NT2/D1 (cell line): ENCODE measurements around the gene RDH13.
"Not testable (repeated sequence)": the region's sequence is repeated elsewhere in the genome, so short reads cannot be mapped to it uniquely, and the experiment has no call there.

Source experiments
- DNase-seq: peaks from one replicate; pipeline ENCODE4 v3.0.0-alpha.2; 2011; ENCODE audit warnings: low read depth, low spot score
- H3K27me3 ChIP-seq: 2 replicates; pipeline ENCODE4 v1.6.0; 2011; ENCODE audit warnings: mild to moderate bottlenecking; ENCODE audit not compliant: insufficient read length, insufficient read depth
- H3K36me3 ChIP-seq: 2 replicates; pipeline ENCODE4 v1.6.1; 2011; ENCODE audit warnings: mild to moderate bottlenecking, low read length, mixed read lengths; ENCODE audit not compliant: insufficient read depth, insufficient read length
- H3K4me1 ChIP-seq: 2 replicates; pipeline ENCODE4 v1.5.1; 2011; ENCODE audit not compliant: insufficient read depth, insufficient read length
- H3K4me3 ChIP-seq: 2 replicates; pipeline ENCODE4 v1.5.1; 2011; ENCODE audit warnings: low read depth; ENCODE audit not compliant: insufficient read length
- H3K9ac ChIP-seq: 2 replicates; pipeline ENCODE4 v1.6.0; 2011; ENCODE audit warnings: low read depth; ENCODE audit not compliant: insufficient read length
- H3K9me3 ChIP-seq: 2 replicates; pipeline ENCODE4 v1.5.1; 2011; ENCODE audit warnings: mild to moderate bottlenecking, low read length; ENCODE audit not compliant: insufficient read depth
- SUZ12 ChIP-seq: IDR thresholded peaks from 2 replicates; pipeline ENCODE4 v1.6.1; 2011; ENCODE audit not compliant: insufficient read length, insufficient read depth; ENCODE audit errors: extremely low read depth
- YY1 ChIP-seq: IDR thresholded peaks from 2 replicates; pipeline ENCODE4 v1.6.1; 2011; ENCODE audit not compliant: insufficient read length, insufficient read depth
- ZNF274 ChIP-seq: IDR thresholded peaks from 2 replicates; pipeline ENCODE4 v1.6.1; 2011; ENCODE audit warnings: mild to moderate bottlenecking, low read depth, low read length

The RDH13 gene

GRCh38 chr19:55036058-55036457 is 26.9 kb downstream of the RDH13 start:
- Histone ChIP-seq H3K4me3 (no peak overlapping the region), H3K9me3 (no peaks in the 10 kb centered on the region), H3K4me1 (no peaks in the 10 kb centered on the region), H3K9ac (no peak overlapping the region), H3K27me3 (no peaks in the 10 kb centered on the region), H3K36me3 (peaks cover under 1% of the 10 kb centered on the region)
- DNase-seq, result no peak
- TF ChIP-seq YY1, result no peak
- no peak for TF ChIP-seq ZNF274
- TF ChIP-seq SUZ12, result no peak

GRCh38 chr19:55034751-55035150 is 28.2 kb downstream of the RDH13 start:
- Histone ChIP-seq H3K9ac (no peak overlapping the region), H3K4me3 (no peak overlapping the region), H3K27me3 (no peaks in the 10 kb centered on the region), H3K36me3 (no peaks in the 10 kb centered on the region), H3K9me3 (no peaks in the 10 kb centered on the region), H3K4me1 (no peaks in the 10 kb centered on the region)
- no peak for TF ChIP-seq ZNF274
- no peak for TF ChIP-seq YY1
- TF ChIP-seq SUZ12, result no peak
- no peak for DNase-seq

GRCh38 chr19:55032976-55033643 is 29.8 kb downstream of the RDH13 start:
- DNase-seq, result not testable (repeated sequence)

GRCh38 chr19:55032170-55032800 is 30.7 kb downstream of the RDH13 start:
- no peaks in the 10 kb centered on the region for H3K9me3 ChIP-seq
- H3K27me3 ChIP-seq, result no peaks in the 10 kb centered on the region
- DNase-seq, result no peak
- H3K9ac ChIP-seq, result no peak overlapping the region
- no peaks in the 10 kb centered on the region for H3K36me3 ChIP-seq
- TF ChIP-seq ZNF274, result no peak
- no peak for TF ChIP-seq SUZ12
- no peak for TF ChIP-seq YY1
- no peaks in the 10 kb centered on the region for H3K4me1 ChIP-seq
- H3K4me3 ChIP-seq, result no peak overlapping the region

More at GRCh38 chr19:55032976-55033643, 29.8 kb downstream of the RDH13 start:
- H3K36me3 ChIP-seq, H3K27me3 ChIP-seq, H3K9ac ChIP-seq, H3K4me1 ChIP-seq, H3K9me3 ChIP-seq, H3K4me3 ChIP-seq: not testable (repeated sequence)

GRCh38 chr19:55031178-55031577 is 31.8 kb downstream of the RDH13 start:
- Histone ChIP-seq H3K9ac (no peak overlapping the region), H3K9me3 (no peaks in the 10 kb centered on the region), H3K27me3 (no peaks in the 10 kb centered on the region), H3K36me3 (no peaks in the 10 kb centered on the region), H3K4me3 (no peak overlapping the region), H3K4me1 (no peaks in the 10 kb centered on the region)
- TF ChIP-seq YY1, result no peak
- no peak for TF ChIP-seq SUZ12
- no peak for TF ChIP-seq ZNF274
- DNase-seq, result no peak

GRCh38 chr19:55028757-55029156 is 34.2 kb downstream of the RDH13 start:
- DNase-seq, result no peak
- H3K36me3 ChIP-seq, result no peaks in the 10 kb centered on the region
- H3K9ac ChIP-seq, result no peak overlapping the region
- H3K4me1 ChIP-seq, result peaks cover 2% of the 10 kb centered on the region
- no peak for TF ChIP-seq SUZ12
- no peak for TF ChIP-seq YY1
- TF ChIP-seq ZNF274, result no peak
- H3K27me3 ChIP-seq, result no peaks in the 10 kb centered on the region
- H3K9me3 ChIP-seq, result no peaks in the 10 kb centered on the region
- H3K4me3 ChIP-seq, result no peak overlapping the region

- Histone ChIP-seq H3K4me3 (no peak overlapping the region), H3K27me3 (no peaks in the 10 kb centered on the region), H3K9me3 (no peaks in the 10 kb centered on the region), H3K4me1 (peaks cover 2% of the 10 kb centered on the region), H3K36me3 (no peaks in the 10 kb centered on the region), H3K9ac (no peak overlapping the region)
- TF ChIP-seq ZNF274, result no peak
- no peak for TF ChIP-seq SUZ12
- TF ChIP-seq YY1, result no peak
- no peak for DNase-seq
Measured at GRCh38 chr19:55027472-55028337, 35.2 kb downstream of the RDH13 start.

- not testable (repeated sequence) for H3K9ac ChIP-seq, H3K4me1 ChIP-seq, DNase-seq, H3K4me3 ChIP-seq, H3K36me3 ChIP-seq, H3K27me3 ChIP-seq, H3K9me3 ChIP-seq
Measured at GRCh38 chr19:55027140-55027471, 35.8 kb downstream of the RDH13 start.
